ENCODE results near the gene CPED1. TPM values are rescaled to one million over a fixed set of nuclear protein-coding genes. Genes with fewer than 3 reads are reported as not detected.
A peak's percentile ranks its signal among the peaks of the same experiment; 100 is the strongest.

CPED1 gene
- total RNA-seq, 2 donors from 2014 or later: 5.3 to 7.3 TPM

DNA sequence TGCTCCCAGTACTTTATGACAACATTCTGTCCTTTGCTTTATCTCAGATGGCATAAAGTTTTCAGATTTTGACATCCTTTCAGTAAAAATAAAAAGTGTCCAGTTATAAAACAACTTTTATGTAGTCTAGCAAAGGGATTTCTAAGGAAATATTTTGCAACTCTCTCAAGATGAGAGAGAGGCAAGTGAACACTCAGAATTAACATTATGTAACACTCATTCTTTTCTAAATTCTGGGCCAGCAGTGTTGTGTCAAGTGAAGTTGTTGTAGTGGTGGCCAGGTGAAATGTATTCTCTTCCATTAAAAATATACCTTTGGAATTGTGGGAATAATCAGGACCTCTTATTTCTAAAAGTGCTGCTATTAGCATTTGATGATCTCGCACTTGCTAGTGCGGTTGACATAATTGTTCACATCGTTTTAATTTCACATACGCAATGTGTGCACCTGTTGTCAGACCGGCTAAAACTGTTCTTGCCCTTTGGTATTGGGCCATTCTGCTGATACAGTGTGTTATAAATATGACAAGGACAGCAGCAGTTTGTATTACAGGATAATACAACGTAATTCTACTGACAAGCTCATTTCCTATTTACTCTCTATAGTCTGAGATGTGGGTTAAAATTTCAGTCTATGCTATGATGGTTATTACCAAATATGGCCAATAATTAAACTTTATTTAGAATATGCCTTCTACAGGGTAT, 23.8 kb downstream of the CPED1 start:
- no peaks in the 10 kb centered on the region for H3K4me1 ChIP-seq

DNA sequence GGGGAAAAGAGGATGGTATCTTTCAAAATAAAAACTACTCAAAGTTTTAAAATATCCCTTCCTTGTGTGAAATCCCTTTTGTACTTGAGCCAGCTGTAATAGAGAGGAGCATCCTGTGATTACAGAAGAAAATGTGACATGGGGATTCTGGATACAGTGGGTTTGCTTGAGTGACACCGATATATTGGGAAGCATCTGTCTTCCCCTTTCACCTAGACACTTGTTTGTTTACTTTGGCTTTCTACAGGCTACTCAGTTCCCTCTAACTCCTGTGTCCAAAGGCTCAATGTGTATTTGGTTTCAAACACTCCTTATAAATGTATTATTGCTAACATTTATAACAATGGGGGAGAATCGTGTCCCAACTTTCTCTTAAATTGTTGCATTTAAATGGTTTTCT, 24.4 kb downstream of the CPED1 start:
- TF ChIP-seq POLR2A (IDR thresholded peaks at IDR 0.05): no peak
- TF ChIP-seq, protein P1, sequence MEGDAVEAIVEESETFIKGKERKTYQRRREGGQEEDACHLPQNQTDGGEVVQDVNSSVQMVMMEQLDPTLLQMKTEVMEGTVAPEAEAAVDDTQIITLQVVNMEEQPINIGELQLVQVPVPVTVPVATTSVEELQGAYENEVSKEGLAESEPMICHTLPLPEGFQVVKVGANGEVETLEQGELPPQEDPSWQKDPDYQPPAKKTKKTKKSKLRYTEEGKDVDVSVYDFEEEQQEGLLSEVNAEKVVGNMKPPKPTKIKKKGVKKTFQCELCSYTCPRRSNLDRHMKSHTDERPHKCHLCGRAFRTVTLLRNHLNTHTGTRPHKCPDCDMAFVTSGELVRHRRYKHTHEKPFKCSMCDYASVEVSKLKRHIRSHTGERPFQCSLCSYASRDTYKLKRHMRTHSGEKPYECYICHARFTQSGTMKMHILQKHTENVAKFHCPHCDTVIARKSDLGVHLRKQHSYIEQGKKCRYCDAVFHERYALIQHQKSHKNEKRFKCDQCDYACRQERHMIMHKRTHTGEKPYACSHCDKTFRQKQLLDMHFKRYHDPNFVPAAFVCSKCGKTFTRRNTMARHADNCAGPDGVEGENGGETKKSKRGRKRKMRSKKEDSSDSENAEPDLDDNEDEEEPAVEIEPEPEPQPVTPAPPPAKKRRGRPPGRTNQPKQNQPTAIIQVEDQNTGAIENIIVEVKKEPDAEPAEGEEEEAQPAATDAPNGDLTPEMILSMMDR (IDR thresholded peaks at IDR 0.05): no peak
- Histone ChIP-seq H3K4me1 (no peaks in the 10 kb centered on the region), H3K4me3 (no peak overlapping the region), H3K27me3 (no peaks in the 10 kb centered on the region), H3K36me3 (replicated peaks in 1 of 2; ENCODE audit: insufficient read depth in 1 of 2, low read depth in 2 of 2) (no peaks in the 10 kb centered on the region), H3K9me3 (no peaks in the 10 kb centered on the region), H3K27ac (no peak overlapping the region)
- ATAC-seq (no peak), DNase-seq (no peak)
- 56 to 58% methylated on average over 2 of the region's 2 CpGs for WGBS, 2 donors
- intact Hi-C loops (cut with DNase I): no loop called here

More for the DNA sequence above, 23.8 kb downstream of the CPED1 start:
- DNase-seq (no peak), ATAC-seq (no peak)
- Histone ChIP-seq H3K9me3 (no peaks in the 10 kb centered on the region), H3K27ac (no peak overlapping the region), H3K36me3 (replicated peaks in 1 of 2; ENCODE audit: insufficient read depth in 1 of 2, low read depth in 2 of 2) (no peaks in the 10 kb centered on the region), H3K4me3 (no peak overlapping the region), H3K27me3 (no peaks in the 10 kb centered on the region)
- 78 to 84% methylated on average over 6 of the region's 6 CpGs for WGBS, 2 donors
- TF ChIP-seq, protein P1 (IDR thresholded peaks at IDR 0.05): no peak
- no peak for TF ChIP-seq POLR2A (IDR thresholded peaks at IDR 0.05)
- intact Hi-C loops (cut with DNase I): no loop called here

DNA sequence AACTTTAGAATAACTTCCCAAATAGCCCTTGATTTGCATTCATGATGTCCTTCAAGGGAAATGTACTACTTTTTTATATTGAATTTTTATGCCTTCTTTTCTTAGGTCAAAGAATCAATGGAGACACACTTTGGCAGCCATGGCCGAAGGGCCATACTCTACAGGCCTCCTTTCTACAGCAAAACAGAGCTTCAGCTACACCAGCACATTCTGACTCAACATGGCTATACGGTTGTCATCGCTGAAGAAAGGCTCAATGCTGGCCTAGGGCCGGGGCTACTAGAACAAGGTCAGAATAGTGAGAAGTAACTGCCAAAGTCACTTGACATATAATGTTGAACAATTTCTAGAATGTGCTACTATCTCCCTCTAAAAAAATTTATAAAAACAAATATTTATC, 27.0 kb downstream of the CPED1 start:
- Histone ChIP-seq H3K27ac (no peak overlapping the region), H3K4me3 (no peak overlapping the region), H3K4me1 (no peaks in the 10 kb centered on the region), H3K27me3 (no peaks in the 10 kb centered on the region), H3K36me3 (replicated peaks in 1 of 2; ENCODE audit: insufficient read depth in 1 of 2, low read depth in 2 of 2) (no peaks in the 10 kb centered on the region), H3K9me3 (no peaks in the 10 kb centered on the region)
- DNase-seq: no peak
- ATAC-seq: no peak
- intact Hi-C loops (cut with DNase I): no loop called here
- WGBS, 2 donors: 82 to 84% methylated on average over 4 of the region's 4 CpGs
- TF ChIP-seq POLR2A (IDR thresholded peaks at IDR 0.05): no peak
- TF ChIP-seq, protein P1 (IDR thresholded peaks at IDR 0.05): no peak

DNA sequence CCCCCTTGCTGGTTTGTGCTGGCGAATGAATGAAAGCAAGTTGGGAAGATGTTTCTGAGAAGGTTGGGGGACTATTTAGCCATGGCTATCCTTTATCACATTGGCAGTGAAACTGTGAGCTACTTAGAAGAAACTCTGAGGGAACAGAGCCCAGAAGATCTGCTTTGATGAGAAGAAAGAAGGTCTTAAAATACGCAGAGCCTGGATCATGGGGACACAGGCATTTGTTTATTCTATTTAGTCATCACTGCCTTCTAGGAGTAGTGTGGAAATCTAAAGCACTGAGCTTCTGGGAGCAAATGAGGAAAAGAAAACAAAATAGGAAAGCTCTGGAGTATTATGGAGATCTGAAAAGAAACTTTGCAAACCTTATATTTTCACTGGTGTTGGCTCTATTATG, 28.5 kb downstream of the CPED1 start:
- no peaks in the 10 kb centered on the region for H3K4me1 ChIP-seq
- intact Hi-C loops (cut with DNase I): no loop called here
- TF ChIP-seq, protein P1 (IDR thresholded peaks at IDR 0.05): no peak
- TF ChIP-seq POLR2A (IDR thresholded peaks at IDR 0.05): no peak
- no peaks in the 10 kb centered on the region for H3K9me3 ChIP-seq
- no peak for DNase-seq
- H3K27me3 ChIP-seq: no peaks in the 10 kb centered on the region
- H3K4me3 ChIP-seq: no peak overlapping the region
- no peak overlapping the region for H3K27ac ChIP-seq
- ATAC-seq: peak; percentile 35
- WGBS, 2 donors: 66 to 79% methylated on average over 2 of the region's 2 CpGs
- no peaks in the 10 kb centered on the region for H3K36me3 ChIP-seq (replicated peaks in 1 of 2; ENCODE audit: insufficient read depth in 1 of 2, low read depth in 2 of 2)

DNA sequence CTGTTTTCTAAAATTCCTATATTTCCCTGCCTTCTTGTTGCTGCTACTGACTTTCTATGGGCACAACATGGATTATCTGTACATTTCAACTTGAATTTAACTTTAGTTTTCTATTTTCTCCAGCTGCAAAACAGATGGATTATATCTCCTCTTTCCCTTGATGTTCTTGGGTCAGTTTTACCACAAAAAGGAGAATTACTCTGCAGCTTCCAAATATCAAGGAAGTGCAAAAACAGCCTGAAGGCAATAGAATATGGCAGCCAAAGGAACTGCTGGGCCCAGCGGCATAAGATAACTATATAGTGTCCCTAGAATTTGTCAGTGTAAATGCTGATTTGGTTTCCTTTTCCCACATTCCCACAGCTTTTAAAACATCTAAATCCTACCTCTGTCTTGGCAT, 29.1 kb downstream of the CPED1 start:
- H3K27ac ChIP-seq: no peak overlapping the region
- ATAC-seq: no peak
- DNase-seq: no peak
- 84 to 100% methylated on average over 1 of the region's 1 CpG for WGBS, 2 donors
- H3K27me3 ChIP-seq: no peaks in the 10 kb centered on the region
- intact Hi-C loops (cut with DNase I): no loop called here
- no peaks in the 10 kb centered on the region for H3K9me3 ChIP-seq
- no peak for TF ChIP-seq POLR2A (IDR thresholded peaks at IDR 0.05)
- TF ChIP-seq, protein P1 (IDR thresholded peaks at IDR 0.05): no peak
- H3K4me1 ChIP-seq: no peaks in the 10 kb centered on the region
- H3K4me3 ChIP-seq: no peak overlapping the region
- no peaks in the 10 kb centered on the region for H3K36me3 ChIP-seq (replicated peaks in 1 of 2; ENCODE audit: insufficient read depth in 1 of 2, low read depth in 2 of 2)

Data from body of pancreas (tissue), 4 donors.